K562 (cell line): ENCODE measurements around the gene SLC30A9.

Source experiments
- ATF2 ChIP-seq: sonication (generic); formaldehyde crosslinking; IDR thresholded peaks from 2 replicates; pipeline ENCODE4 v1.8.1; 2022; ENCODE audit warnings: missing genetic modification reagents
- BHLHE40 ChIP-seq: IDR thresholded peaks from 2 replicates; pipeline ENCODE4 v1.6.1; 2011; ENCODE audit warnings: low read length, improper control_type of control experiment
- CTCF ChIP-seq, 3 experiments: IDR thresholded peaks in 2 of 3; conservative IDR thresholded peaks in 1 of 3; 2 replicates each; pipeline ENCODE4 v1.5.1; 2011 to 2012; ENCODE audit warnings: low read length in 3 of 3, mild to moderate bottlenecking in 3 of 3, control low read depth in 2 of 3, improper control_type of control experiment in 1 of 3, inconsistent platforms in 1 of 3, low read depth in 1 of 3, mixed read lengths in 1 of 3, moderate library complexity in 1 of 3; ENCODE audit not compliant: insufficient read depth in 2 of 3
- ELK1 ChIP-seq: sonication (generic); formaldehyde crosslinking; IDR thresholded peaks from 2 replicates; pipeline ENCODE4 v1.8.1; 2022; ENCODE audit warnings: missing genetic modification reagents
- FOXM1 ChIP-seq, 2 experiments: fragments of 450-650 bp in 1 of 2; sonication (generic) in 1 of 2; formaldehyde crosslinking in 1 of 2; IDR thresholded peaks; 2 replicates each; pipeline versions ENCODE4 v1.6.1 to v1.9.0; 2017 to 2022; ENCODE audit warnings: low read depth in 2 of 2, mild to moderate bottlenecking in 2 of 2, missing genetic modification reagents in 1 of 2, moderate library complexity in 1 of 2
- LEF1 ChIP-seq: fragments of 450-650 bp; IDR thresholded peaks from 2 replicates; pipeline ENCODE4 v1.6.1; 2016; ENCODE audit warnings: mild to moderate bottlenecking
- MXI1 ChIP-seq: IDR thresholded peaks from 2 replicates; pipeline ENCODE4 v1.6.1; 2011; ENCODE audit warnings: low read depth, mild to moderate bottlenecking, improper control_type of control experiment, low read length
- PRDM10 ChIP-seq: fragments of 450-650 bp; IDR thresholded peaks from 2 replicates; pipeline ENCODE4 v1.6.1; 2018; ENCODE audit not compliant: partially characterized antibody
- ZNF431 ChIP-seq: sonication (generic); formaldehyde crosslinking; IDR thresholded peaks from 2 replicates; pipeline ENCODE4 v1.8.0; 2022; ENCODE audit warnings: mild to moderate bottlenecking, missing genetic modification reagents

GRCh38 chr4:42080306-42080705 is 90.0 kb downstream of the SLC30A9 start:
- TF ChIP-seq ELK1 (CRISPR knock-in tag) (no peak), LEF1 (no peak), CTCF (IDR thresholded peaks at IDR 0.05 in 2 of 3, conservative IDR thresholded peaks at IDR 0.05 in 1 of 3; ENCODE audit: insufficient read depth in 2 of 3, low read depth in 1 of 3, low read length in 3 of 3) (no peak), PRDM10 (no peak), MXI1 (no peak), FOXM1 (IDR thresholded peaks at IDR 0.05; ENCODE audit: low read depth) (no peak), FOXM1 (CRISPR knock-in tag; IDR thresholded peaks at IDR 0.05; ENCODE audit: low read depth) (no peak), ATF2 (CRISPR knock-in tag) (no peak), BHLHE40 (no peak), ZNF431 (no peak)
